Measurements from ENCODE around the gene PAQR4.

- TF ChIP-seq POLR2AphosphoS5 (IDR thresholded peaks at IDR 0.05; ENCODE audit: low read depth, low read length) (no peak; the same call in 1 of the 2 replicates), POLR2A (IDR thresholded peaks at IDR 0.05; ENCODE audit: low read depth, low read length) (no peak)
These were observed 3.9 kb downstream of the PAQR4 start for GRCh38 chr16:2973093-2973492.
